CD4-positive, alpha-beta T cell treated with Interleukin-21 for 1 hour (primary cell): ENCODE data around the gene DLK1.

Experiments
- DNase-seq: peaks from one replicate; pipeline ENCODE4 v3.0.0-alpha.2; 2020

Gene DLK1

GRCh38 chr14:100726550-100727085 lies at the start of gene DLK1:
DLK1 (plus strand) TSS chr14:100726892; CDS start chr14:100727069, 177 bp downstream.
- no peak for DNase-seq

- no peak for DNase-seq
Measured at GRCh38 chr14:100677152-100677551, 49.5 kb upstream of the DLK1 start.

GRCh38 chr14:100677554-100678468 lies 48.9 kb upstream of the DLK1 start:
- no peak for DNase-seq

GRCh38 chr14:100678469-100678828 lies 48.2 kb upstream of the DLK1 start:
- no peak for DNase-seq

GRCh38 chr14:100679153-100679552 lies 47.5 kb upstream of the DLK1 start:
- no peak for DNase-seq

GRCh38 chr14:100679707-100680438 lies 46.8 kb upstream of the DLK1 start:
- DNase-seq = no peak

GRCh38 chr14:100680439-100681051 lies 46.1 kb upstream of the DLK1 start:
- DNase-seq = no peak

GRCh38 chr14:100681111-100681510 lies 45.6 kb upstream of the DLK1 start:
- no peak for DNase-seq

GRCh38 chr14:100682749-100683148 lies 43.9 kb upstream of the DLK1 start:
- DNase-seq = no peak

- no peak for DNase-seq
Measured at GRCh38 chr14:100683578-100683977, 43.1 kb upstream of the DLK1 start.

GRCh38 chr14:100684154-100684553 lies 42.5 kb upstream of the DLK1 start:
- no peak for DNase-seq

- DNase-seq = no peak
Measured at GRCh38 chr14:100684961-100685360, 41.7 kb upstream of the DLK1 start.

- no peak for DNase-seq
Measured at GRCh38 chr14:100686858-100687257, 39.8 kb upstream of the DLK1 start.

- DNase-seq = no peak
Measured at GRCh38 chr14:100687386-100687785, 39.3 kb upstream of the DLK1 start.

- DNase-seq = no peak
Measured at GRCh38 chr14:100688051-100688450, 38.6 kb upstream of the DLK1 start.

- no peak for DNase-seq
Measured at GRCh38 chr14:100688598-100689461, 37.9 kb upstream of the DLK1 start.

GRCh38 chr14:100690672-100691071 lies 36.0 kb upstream of the DLK1 start:
- DNase-seq = no peak

GRCh38 chr14:100691395-100692056 lies 35.2 kb upstream of the DLK1 start:
- DNase-seq = no peak

- DNase-seq = no peak
Measured at GRCh38 chr14:100692256-100692655, 34.4 kb upstream of the DLK1 start.

- DNase-seq = no peak
Measured at GRCh38 chr14:100692859-100693558, 33.7 kb upstream of the DLK1 start.
